Thymus (tissue), 11 donors: Measurements from ENCODE around the gene SLC6A13. TPM values are rescaled to one million over a fixed set of nuclear protein-coding genes. Genes with fewer than 3 reads are reported as not detected.

Experiments
- DNase-seq, 9 donors: peaks; one replicate each; pipeline ENCODE4 v3.0.0-alpha.2; 2013; ENCODE audit warnings: low spot score in 9 of 9, low read depth in 6 of 9, missing footprints in 1 of 9
- H3K27ac ChIP-seq, 2 donors: one replicate each; pipeline ENCODE4 v1.5.1; 2013; ENCODE audit warnings: control low read depth in 1 of 2, low read depth in 1 of 2, low read length in 1 of 2, mild to moderate bottlenecking in 1 of 2, moderate library complexity in 1 of 2
- H3K27me3 ChIP-seq, 2 donors: one replicate each; pipeline ENCODE4 v1.5.1; 2013; ENCODE audit warnings: low read length in 1 of 2; ENCODE audit not compliant: control insufficient read depth in 2 of 2, insufficient read depth in 1 of 2
- H3K36me3 ChIP-seq, 2 donors: one replicate each; pipeline ENCODE4 v1.5.1; 2013; ENCODE audit warnings: low read length in 1 of 2, mild to moderate bottlenecking in 1 of 2, moderate library complexity in 1 of 2; ENCODE audit not compliant: control insufficient read depth in 2 of 2, insufficient read depth in 2 of 2
- H3K4me1 ChIP-seq, 2 donors: one replicate each; pipeline ENCODE4 v1.5.1; 2013; ENCODE audit warnings: low read length in 2 of 2; ENCODE audit not compliant: control insufficient read depth in 2 of 2, insufficient read depth in 2 of 2
- H3K4me3 ChIP-seq, 2 donors: one replicate each; pipeline ENCODE4 v1.5.1; 2013; ENCODE audit warnings: low read length in 2 of 2, control low read depth in 1 of 2, mild to moderate bottlenecking in 1 of 2
- H3K9me3 ChIP-seq, 2 donors: one replicate each; pipeline ENCODE4 v1.5.1; 2013; ENCODE audit warnings: low read length in 1 of 2, mild to moderate bottlenecking in 1 of 2; ENCODE audit not compliant: control insufficient read depth in 2 of 2, insufficient read depth in 1 of 2
- WGBS: extraction: QIAGEN DNeasy Blood & Tissue Kit; methylation state at CpG from one replicate; pipeline ENCODE4 v1.1.7; 2013; 5-methylcytosine and 5-hydroxymethylcytosine counted together
- polyA plus RNA-seq: library from polyadenylated mRNA; stranded (reverse); fragments of 200-250 nt; gene quantifications from one replicate; pipeline ENCODE4 v1.2.3, GENCODE V29; 2013
- total RNA-seq: library from RNA; stranded (reverse); fragments of 120-200 nt; gene quantifications from one replicate; pipeline ENCODE4 v1.2.4, GENCODE V29; 2013
- donor health status: healthy.

Gene SLC6A13
- total and polyA plus RNA-seq, 2 donors: 0.28 to 2.9 TPM

- Histone ChIP-seq H3K9me3 (peaks cover 1 to 24% of the 10 kb centered on the region in 2 donors), H3K4me3 (no peak overlapping the region), H3K27ac (no peak overlapping the region), H3K4me1 (no peaks in the 10 kb centered on the region), H3K27me3 (peaks cover 0 to 9% of the 10 kb centered on the region in 2 donors), H3K36me3 (no peaks in the 10 kb centered on the region)
- DNase-seq: no peak
- WGBS: 83% methylated on average over 3 of the region's 3 CpGs
These were observed 29.0 kb downstream of the SLC6A13 start for GRCh38 chr12:233615-233968.

GRCh38 chr12:232731-233614, 29.7 kb downstream of the SLC6A13 start:
- no peak for DNase-seq
- H3K4me1 ChIP-seq: no peaks in the 10 kb centered on the region
- peaks cover 0 to 9% of the 10 kb centered on the region in 2 donors for H3K27me3 ChIP-seq
- no peak overlapping the region for H3K27ac ChIP-seq
- H3K4me3 ChIP-seq: no peak overlapping the region
- 73% methylated on average over 19 of the region's 19 CpGs for WGBS
- H3K36me3 ChIP-seq: no peaks in the 10 kb centered on the region
- H3K9me3 ChIP-seq: peaks cover 1 to 24% of the 10 kb centered on the region in 2 donors

GRCh38 chr12:230925-231671, 31.5 kb downstream of the SLC6A13 start:
- no peaks in the 10 kb centered on the region for H3K4me1 ChIP-seq
- no peaks in the 10 kb centered on the region for H3K36me3 ChIP-seq
- peaks cover 0 to 9% of the 10 kb centered on the region in 2 donors for H3K27me3 ChIP-seq
- no peak overlapping the region for H3K4me3 ChIP-seq
- 87% methylated on average over 14 of the region's 14 CpGs for whole genome bisulfite sequencing
- no peak overlapping the region for H3K27ac ChIP-seq
- no peak for DNase-seq
- peaks cover 0 to 7% of the 10 kb centered on the region in 2 donors for H3K9me3 ChIP-seq

- Histone ChIP-seq H3K4me3 (no peak overlapping the region), H3K4me1 (no peaks in the 10 kb centered on the region), H3K9me3 (no peaks in the 10 kb centered on the region), H3K27me3 (peaks cover 0 to 9% of the 10 kb centered on the region in 2 donors), H3K27ac (no peak overlapping the region), H3K36me3 (no peaks in the 10 kb centered on the region)
- 85% methylated on average over 26 of the region's 26 CpGs for WGBS
- DNase-seq: no peak
These were observed 33.0 kb downstream of the SLC6A13 start for GRCh38 chr12:229441-230191.

- Histone ChIP-seq H3K27ac (no peak overlapping the region), H3K4me3 (no peak overlapping the region), H3K9me3 (no peaks in the 10 kb centered on the region), H3K27me3 (peaks cover 0 to 9% of the 10 kb centered on the region in 2 donors), H3K4me1 (no peaks in the 10 kb centered on the region), H3K36me3 (no peaks in the 10 kb centered on the region)
- 92% methylated on average over 3 of the region's 3 CpGs for WGBS
- DNase-seq: no peak
These were observed 33.8 kb downstream of the SLC6A13 start for GRCh38 chr12:228846-229200.

GRCh38 chr12:227923-228845, 34.5 kb downstream of the SLC6A13 start:
- H3K27ac ChIP-seq: no peak overlapping the region
- H3K9me3 ChIP-seq: no peaks in the 10 kb centered on the region
- WGBS: 93% methylated on average over 18 of the region's 18 CpGs
- no peaks in the 10 kb centered on the region for H3K4me1 ChIP-seq
- DNase-seq: no peak
- peaks cover 0 to 8% of the 10 kb centered on the region in 2 donors for H3K27me3 ChIP-seq
- no peak overlapping the region for H3K4me3 ChIP-seq
- H3K36me3 ChIP-seq: no peaks in the 10 kb centered on the region

- H3K27me3 ChIP-seq: peaks cover 0 to 6% of the 10 kb centered on the region in 2 donors
- H3K4me1 ChIP-seq: no peaks in the 10 kb centered on the region
- 95% methylated on average over 7 of the region's 7 CpGs for WGBS
- no peak overlapping the region for H3K27ac ChIP-seq
- H3K36me3 ChIP-seq: no peaks in the 10 kb centered on the region
- no peak for DNase-seq
- no peaks in the 10 kb centered on the region for H3K9me3 ChIP-seq
- H3K4me3 ChIP-seq: no peak overlapping the region
These were observed 35.2 kb downstream of the SLC6A13 start for GRCh38 chr12:227286-227915.

- H3K4me1 ChIP-seq: no peaks in the 10 kb centered on the region
These were observed 36.2 kb downstream of the SLC6A13 start for GRCh38 chr12:226401-226800.

More at GRCh38 chr12:226401-226800, 36.2 kb downstream of the SLC6A13 start:
- Histone ChIP-seq H3K27me3 (peaks cover 0 to 6% of the 10 kb centered on the region in 2 donors), H3K9me3 (no peaks in the 10 kb centered on the region), H3K4me3 (no peak overlapping the region), H3K36me3 (no peaks in the 10 kb centered on the region), H3K27ac (no peak overlapping the region)
- DNase-seq: no peak
- 93% methylated on average over 14 of the region's 14 CpGs for WGBS
